Activated T-cell treated with anti-CD3 and anti-CD28 coated beads for 4 hours (primary cell): ENCODE results near the gene SHC1.

Experiments
- DNase-seq: peaks from one replicate; pipeline ENCODE4 v3.0.0-alpha.2; 2020

The SHC1 gene

DNA sequence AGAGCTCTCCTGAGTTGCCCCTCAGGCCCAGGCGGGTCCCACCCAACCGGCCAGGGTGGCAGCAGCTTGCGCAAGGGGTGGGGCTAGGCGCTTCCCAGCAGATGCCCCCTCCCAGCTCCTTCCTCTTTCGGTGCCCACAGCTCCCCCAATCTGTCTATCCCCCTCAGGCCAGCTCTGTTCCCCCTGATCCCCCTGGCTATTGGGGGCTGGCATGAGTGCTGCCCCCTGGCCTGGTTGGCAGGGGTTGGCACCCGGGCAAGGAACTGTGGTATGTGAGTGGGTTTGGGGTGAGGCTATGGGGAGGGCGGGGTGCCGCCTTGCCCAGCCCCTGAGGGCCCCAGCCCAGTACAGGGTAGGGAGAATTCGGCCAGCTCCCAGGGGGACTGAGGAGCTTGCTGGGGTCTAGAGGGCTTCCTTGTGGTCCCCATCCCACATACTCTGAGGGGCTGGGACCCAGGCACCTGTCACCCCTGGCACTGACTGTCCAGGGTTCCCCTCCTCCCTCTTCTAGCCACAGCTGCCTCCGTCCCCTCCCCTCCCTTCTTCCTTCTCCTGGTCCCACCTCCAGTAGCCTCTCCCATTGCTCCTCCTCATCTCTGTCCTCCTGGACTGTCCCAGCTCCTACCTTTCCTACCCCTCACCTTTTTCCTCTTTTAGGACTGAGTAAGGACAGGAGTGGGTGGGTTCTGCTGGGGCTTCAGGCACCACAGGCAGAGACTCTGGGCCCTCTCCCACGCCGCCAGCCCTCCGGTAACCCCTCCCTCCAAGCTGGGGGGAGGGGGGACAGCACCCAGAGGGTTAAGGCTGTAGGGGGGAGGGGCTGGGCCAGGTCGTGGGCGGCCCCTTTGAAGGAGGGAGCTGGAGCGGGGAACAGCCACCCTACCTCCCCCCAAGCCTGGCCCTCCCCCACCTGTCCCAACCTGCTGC, 37.7 kb upstream of the SHC1 start:
- no peak for DNase-seq

DNA sequence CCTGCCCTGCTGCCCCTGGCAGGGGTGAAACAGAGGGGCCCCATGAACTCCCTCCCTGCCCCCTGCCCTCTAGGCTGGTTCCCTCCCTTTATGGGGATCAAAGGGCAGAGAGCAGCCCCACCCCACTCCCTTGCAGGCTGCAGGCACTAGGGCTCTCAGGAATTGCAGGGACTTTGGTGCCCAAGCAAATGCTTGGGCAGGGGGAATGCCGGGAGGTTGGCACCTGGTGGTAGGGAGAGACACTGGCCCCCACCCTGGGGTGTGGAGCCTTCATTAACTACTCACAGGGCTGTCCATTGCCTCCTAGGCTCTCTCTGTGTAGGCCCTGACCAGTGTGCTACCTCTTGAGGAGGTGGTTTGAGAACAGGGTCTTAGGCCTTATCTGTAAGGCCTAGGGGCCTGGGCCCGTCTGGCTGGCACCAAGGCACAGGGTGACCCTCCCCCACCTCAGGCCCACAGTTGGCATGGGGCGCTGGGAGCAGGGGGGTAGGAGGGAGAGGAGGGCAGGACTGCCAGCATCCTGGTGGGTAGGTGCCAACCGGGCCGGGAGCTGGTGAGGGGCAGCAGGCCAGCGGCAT, 36.8 kb upstream of the SHC1 start:
- DNase-seq: no peak

DNA sequence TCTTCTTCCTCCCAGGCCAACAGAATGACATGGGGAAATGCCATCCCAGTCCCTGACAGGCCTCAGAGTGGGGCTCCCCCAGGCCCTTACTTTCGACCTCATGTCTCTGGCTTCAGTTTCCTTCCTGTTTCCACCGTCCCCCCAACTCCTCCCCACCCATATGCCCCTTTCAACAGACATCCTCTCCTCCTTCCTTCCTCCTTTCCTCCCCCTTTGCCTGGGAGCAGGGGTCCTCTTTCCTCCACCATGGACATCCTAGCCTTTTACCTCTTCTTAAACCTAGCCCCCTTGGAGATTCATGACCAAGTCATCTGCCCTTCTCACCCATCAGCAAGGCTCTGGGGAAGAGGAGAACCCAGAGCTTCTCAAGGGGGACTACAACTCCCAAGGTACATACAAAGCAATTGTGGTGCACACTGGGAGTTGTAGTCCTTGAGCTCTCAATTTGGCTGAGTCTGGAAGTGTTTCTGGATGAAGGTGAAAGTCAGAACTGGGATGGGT, 36.1 kb upstream of the SHC1 start:
- no peak for DNase-seq

DNA sequence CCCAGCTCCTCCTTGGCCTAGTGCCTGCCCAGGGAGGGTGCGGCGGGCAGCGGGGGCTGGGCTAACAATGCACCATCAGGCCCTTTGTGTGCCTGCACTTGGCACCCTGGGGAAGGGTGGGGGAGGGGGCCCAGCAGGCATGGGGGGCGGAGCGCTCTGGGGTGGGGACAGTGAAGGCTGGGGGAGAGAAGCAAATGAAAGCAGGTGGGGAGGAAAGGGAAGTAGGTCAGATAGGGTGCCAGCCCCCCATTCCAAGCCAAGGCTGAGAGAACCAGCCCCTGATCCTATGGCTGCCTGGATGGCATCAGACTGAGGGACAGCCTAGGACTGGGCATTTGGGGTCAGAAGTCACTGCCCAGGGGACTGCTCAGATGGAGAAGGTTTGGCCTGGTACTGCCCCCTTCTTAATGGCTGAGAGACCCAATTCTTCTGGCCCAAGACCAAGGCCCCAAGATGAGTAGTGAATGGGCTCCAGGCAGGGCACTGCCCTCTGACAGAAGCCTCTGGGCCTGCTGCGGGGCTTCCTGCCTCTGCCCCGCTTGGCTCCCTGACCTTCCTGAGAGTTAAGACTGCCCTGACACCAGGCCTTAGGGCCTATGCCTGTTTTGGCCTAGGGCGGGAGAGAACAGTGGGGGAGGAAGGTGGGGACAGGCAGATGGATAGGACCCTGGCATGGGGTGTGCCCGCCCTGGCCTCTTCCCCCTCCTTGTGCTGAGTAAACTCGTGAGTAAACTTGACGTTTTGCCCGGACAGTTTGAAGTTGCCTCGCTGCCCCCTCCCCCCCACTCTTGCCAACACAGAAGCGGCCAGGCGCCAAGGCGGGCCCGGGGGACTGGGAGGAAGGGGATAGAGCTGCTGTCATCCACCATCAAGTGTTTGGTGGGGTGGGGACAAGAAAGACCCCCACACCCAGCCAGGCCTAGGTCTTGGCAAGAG, 34.8 kb upstream of the SHC1 start:
- DNase-seq: no peak

DNA sequence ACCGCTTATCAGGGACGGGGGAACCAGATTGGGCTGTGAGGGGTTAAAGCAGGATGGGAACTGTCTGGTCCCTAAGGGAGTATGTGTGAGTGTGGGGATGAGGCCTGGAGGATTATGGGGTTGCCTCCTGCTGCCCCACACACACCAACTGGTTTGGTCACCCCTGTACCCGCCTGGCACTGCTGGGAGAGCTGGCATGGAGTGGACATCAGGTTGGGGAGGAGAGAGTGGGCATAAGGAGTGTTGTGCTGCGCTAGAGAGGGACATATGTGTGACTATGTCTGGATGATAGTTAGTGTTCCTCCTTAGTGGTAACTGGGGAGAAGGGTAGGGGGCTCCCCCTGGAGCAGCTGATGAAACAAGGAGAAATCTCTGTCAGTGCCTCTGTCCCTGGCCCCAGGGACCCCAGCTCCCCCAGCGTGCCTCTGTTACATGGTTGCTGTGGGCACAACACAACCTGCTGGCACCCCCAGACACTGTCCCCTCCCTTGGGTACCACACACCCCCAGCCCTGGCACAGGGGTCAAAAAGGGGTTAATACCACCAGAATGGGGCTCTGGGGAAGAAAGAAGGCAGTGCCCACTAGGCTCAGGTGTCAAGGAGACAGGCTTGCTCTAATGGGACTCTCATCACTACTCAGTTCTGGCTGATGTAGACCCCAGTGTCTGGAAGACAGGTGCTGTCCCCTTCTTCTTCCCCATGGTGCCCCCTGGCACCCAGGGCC, 34.0 kb upstream of the SHC1 start:
- no peak for DNase-seq

DNA sequence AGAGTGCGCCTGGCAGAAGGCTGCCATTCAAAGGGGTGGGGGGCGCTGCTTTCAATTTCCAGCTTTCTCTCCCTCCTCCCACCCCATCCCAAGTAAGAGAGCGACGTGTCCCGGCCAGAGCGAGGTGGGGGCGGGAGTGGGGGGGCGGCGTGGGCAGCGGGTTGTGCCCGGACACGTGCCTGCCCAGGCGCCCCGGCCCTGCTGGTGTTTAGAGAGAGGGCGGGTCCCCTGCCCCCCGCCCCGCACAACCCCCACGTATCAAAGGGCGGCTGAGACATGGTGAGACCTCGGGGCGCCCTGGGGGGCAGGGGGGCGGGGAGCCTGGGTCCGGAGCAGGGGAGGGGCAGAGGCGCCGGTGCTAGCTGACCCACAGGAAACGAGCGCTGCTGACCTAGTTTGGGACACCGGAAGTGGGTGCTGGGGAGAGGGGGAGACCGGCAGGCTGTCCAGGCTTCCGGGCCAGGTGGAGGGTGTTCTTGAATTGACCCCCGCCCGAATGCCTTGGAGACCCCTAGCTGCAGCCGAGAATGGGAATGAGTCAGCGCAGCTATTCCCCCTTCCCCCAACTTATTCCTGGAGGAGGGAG, 33.3 kb upstream of the SHC1 start:
- no peak for DNase-seq

DNA sequence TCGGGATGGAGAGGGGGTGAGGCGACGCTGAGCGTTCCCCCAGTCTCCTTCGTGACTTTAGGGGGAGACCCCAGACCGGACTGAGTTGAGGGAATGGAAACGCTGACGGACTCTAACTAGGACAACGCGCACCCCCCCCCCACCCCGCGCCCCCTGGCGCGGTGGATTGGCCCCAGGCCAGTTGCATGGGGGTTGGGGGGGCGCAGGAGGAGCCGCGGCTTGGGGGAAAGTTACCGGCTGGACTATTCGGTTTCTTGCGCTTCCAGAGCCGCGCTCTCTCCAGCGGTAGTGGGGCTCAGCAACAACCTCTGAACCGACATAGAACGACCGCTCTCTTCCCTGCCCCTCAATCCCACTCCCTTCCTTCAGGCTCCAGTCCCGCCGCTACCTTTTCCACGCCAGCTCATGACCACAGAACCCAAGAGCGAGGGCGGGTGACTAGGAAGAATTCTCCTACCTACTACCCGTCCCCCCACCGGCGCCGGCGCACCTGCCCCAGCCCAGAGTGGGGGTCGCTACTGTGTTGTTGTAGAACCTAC, 32.7 kb upstream of the SHC1 start:
- DNase-seq: no peak

DNA sequence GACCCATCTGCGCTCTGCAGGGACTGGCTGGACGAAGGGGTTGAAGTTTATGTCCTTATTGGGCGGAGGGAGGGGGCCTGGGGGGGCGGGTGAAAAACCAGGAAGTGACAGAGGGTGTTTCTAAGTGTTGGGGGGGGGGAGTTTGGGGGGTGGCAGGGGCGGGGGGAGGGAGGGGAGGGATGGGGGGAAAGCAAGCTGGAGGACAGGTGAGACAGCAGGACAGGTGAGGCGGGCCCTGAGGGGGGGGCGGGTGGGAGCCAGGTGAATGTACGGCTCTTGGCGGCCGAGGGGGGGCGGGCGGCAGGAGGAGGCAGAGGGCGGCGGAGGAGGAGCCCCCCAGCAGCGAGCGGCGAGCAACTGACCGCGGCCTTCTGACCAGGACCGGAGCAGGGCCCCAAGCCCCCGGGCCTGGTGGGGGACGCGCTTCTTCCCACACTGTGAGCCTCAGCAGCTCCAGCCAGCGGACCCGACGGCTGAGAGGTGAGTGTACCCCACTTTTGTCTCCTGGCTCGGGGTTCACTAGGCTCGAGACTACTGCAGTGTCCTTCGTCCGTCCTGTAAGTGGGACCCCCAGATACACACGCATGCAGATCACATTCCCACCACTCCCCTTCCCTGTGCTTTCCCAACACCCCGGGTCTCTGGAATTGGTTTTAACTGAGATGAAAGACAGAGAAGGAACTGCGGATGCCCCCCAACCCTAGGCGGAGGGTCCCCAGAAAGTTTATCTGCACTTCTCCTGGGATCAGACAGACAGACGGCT, 32.1 kb upstream of the SHC1 start, which contains the start of gene ZBTB7B:
Gene ZBTB7B, plus strand, starts transcription at position 339 of the 763 bp plus-strand sequence. CDS start 11,859 bp downstream, outside the sequence.
- no peak for DNase-seq

DNA sequence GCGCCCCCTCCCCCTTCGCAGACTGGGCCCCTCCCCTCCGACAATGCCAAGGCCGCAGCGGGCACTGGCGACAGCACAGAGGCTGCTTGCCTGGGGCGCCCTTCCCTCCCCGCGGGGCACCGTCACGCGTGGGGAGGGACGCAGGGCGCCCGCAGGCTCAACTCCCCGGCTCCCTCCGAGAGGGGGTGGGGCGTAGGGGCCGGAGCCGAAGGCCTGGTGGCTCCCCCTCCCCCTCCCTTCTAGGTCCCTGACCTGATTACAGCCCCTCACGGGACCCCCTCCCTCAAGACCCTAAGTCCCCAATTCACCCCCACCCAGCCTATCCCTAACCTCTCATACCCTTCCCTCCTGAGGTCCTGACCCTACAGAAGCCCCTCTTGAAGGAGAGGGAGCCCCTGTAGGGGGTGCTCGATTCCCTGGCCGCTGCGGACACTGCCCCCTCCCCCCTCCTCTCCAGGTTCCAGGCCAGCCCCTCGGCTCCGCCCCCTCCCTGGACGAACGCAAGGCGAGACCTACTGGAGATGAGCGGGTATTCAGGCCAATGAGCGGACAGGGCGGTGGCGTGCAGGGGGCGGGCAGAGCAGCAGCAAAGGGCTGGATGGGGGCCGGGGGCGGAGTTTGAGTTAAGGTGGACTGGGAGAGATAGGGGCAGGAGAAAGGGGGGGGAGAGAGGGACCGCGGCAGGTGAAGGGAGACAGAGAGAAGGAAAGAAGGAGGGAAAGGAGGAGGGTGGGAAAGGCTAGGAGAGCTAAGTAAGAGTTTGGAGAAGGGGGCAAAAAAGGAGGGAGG, 31.3 kb upstream of the SHC1 start:
- peak; percentile 96 for DNase-seq

DNA sequence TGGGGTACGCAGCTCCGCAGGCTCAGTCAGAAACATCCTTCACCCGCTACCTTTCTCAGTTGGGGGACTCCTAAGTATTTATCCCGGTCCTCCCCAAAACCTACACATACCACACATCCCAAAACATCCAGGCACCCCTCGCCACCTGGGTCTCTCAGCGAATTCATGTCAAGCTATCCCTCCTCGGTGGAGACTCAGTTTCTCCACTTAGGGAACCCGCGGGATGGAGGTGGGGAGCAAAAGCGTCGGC, 30.8 kb upstream of the SHC1 start:
- DNase-seq: no peak

DNA sequence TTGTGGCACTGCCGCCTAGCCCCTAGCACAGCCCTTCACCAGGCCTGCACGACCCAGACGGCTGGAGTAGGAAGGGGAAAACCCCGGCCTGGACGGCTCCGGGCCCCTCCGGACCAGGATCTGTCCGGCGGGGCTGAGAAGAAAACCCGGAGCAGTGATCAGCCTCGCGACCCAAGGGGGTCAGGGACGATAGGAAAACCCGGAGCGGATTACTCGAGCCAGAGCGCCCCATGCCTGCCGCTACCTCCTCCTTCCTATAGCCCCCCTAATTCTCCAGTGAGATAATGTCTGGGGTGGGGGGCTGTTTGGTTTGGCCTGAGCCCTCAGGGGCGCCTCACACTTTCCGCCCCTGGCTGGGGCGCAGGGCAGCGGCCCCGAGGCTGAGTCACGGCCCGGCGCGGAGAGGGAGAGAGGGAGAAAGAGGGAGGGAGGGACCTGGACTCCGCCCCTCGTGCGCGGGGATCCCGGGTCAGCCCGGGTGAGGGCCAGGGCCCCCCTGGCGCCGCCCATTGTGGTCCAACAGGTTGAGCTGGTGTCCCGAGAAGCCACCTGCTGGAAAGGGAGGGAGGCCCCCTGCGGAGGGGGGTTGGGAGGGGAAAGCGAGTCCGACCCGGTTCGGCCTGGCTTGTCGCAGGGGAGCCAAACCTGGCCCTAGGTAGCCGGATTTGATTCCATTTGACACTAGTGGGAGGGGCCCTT, 30.3 kb upstream of the SHC1 start:
- peak; percentile 54 for DNase-seq

DNA sequence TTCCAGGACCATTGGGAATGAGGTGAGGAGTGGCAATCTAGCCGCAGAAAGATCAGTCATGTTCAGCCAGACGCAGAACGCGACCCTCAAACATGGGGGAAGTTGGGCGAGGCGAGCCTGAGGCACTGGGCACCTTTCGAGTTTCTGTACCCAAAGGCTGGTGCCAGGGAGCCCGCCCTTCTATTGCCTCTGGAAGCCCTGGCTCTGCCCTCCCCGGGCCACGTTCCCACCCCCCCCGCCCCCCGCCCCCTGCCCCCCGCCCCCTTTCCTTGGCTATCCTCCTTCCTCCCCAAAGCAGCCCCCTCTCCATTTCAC, 29.8 kb upstream of the SHC1 start:
- no peak for DNase-seq

DNA sequence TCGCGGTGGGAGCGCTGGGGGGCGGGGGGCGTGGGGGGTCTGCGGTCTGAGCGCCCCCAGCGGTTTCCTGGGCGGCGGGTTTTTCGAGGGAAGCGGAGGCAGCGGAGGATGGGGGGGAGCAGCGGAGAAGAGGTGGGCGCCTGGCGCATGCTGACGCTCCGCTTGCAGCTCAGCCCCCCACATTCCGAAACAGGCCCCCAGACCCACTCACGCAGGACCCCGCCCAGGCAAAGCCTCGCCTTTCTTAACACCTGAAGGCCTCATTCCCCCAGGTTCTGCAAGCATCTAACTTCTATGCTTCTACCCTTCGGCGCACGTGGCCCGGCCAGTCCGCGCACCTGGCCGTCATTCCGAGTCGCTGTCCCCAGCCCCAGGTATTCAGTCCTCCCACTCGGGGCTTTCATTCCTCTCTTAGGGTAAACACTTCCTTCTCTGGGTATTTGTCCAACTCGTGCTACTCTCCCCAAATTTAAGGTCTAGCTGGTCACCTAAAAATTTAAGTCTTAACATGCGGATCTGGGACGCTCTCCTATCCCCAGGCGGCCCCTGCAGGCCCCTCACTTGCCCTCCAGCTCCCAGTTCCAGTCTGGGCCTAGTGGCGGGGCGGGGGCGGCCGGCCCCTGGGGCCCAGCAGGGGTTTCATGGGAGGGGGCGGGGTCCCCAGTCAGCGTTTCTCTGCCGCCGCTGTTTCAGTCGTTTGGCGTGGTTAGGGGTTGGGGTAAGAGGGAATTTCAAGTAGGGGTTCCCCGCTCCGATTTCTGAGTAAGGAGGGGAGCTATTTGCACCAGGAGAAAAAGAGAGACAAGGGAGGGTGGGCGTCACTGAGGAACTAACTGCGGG, 29.2 kb upstream of the SHC1 start:
- no peak for DNase-seq

DNA sequence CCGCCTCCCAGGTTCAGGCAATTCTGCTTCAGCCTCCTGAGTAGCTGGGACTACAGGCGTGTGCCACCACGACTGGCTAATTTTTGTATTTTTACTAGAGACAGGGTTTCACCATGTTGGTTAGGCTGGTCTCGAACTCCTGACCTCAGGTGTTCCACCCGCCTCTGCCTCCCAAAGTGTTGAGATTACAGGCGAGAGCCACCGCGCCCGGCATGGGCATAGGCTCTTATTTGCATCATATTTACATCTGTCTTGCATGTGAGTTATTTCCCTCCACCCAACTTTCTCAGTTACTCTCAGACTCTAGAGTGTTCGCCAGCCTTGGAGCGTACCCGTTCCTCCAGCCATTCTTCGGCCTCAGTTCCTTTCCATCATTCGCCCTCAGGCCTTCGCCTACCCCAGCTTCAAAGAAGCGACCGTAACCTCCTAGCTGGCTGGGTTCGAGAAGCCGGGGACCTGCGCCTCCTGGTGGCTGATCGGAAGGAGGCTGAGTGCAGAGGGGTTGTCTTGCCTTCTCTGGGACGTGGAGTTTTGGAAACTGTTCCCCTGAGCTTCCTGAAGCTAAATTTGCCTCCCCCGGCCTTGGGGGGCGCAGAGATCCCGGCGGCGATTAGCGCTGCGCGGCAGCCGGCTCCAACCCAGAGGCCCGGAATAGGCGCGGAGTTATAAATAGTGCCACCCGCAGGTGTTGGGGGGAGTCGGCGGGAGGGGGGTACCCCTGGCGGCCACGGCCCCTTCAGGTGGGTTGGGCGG, 28.4 kb upstream of the SHC1 start:
- DNase-seq: peak; percentile 63

DNA sequence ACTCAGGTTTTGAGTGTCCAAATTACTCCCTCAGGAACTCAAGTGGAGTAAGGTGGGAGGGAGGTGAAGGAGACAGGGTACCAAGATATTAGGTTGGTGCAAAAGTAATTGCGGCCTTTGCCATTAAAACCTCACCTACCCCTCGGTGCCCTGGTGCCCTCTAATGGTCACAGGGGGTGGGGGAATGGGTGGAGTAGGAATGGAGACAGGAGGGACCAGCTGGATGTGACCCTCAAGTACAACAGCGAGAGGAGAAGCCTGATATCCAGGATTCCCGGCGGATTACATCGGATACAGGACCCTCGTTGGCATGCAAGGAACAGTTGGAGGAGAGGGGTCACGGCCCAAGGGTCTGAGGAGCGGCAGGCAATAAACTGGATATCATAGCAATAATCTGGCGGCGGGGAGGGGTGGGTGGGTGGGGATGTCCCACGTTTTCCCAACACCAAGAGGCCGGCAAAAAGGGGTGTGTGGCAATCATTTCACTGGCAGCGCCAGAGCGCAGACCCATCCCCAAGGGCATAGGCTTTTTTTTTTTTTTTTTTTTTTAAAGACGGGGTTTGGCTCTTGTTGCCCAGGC, 27.7 kb upstream of the SHC1 start:
- no peak for DNase-seq

DNA sequence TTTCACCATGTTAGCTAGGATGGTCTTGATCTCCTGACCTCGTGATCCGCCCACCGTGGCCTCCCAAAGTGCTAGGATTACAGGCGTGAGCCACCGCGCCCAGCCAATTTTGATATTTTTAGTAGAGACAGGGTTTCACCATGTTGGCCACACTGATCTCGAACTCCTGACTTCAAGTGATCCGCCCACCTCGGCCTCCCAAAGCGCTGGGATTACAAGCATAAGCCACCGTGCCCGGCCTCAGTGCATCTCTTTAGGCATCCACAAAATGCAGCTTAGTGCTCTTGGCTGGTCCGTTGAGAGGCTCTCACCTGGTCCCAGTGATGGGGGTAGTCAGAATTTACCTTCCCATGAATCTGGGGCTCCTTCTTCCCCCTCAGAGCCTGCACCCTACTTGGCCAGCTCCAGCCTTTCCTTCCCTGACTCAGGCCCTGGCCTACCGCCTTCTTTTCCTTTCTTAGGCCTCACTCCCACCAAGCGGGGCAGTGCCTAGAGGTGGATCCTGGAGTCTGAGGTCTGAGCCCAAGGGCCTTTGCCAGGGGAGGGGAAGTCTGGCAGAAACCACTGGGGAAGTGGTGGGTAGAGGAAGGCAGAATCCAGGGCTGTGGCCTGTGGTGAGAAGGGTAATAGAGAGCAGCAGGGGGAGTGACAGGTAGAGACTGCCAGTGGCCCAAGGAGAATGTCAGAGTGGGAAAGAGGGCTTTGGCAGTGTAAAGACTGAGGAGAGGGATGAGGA, 26.6 kb upstream of the SHC1 start:
- no peak for DNase-seq
